ENCODE results near the gene SF3A1.

- TF ChIP-seq POLR2A (IDR thresholded peaks at IDR 0.05; ENCODE audit: borderline replicate concordance, extremely low read depth, insufficient read depth, insufficient read length) (no peak), CTCF (IDR thresholded peaks at IDR 0.05 in 2 of 3, conservative IDR thresholded peaks at IDR 0.05 in 1 of 3; ENCODE audit: borderline replicate concordance in 1 of 3, insufficient read depth in 1 of 3, low read depth in 2 of 3, low read length in 2 of 3) (no peak), RAD21 (IDR thresholded peaks at IDR 0.05; ENCODE audit: low read depth) (no peak), ZNF274 (IDR thresholded peaks at IDR 0.05; ENCODE audit: low read depth, low read length) (no peak)
Measured at GRCh38 chr22:30296833-30297232, 59.9 kb downstream of the SF3A1 start.
